Measurements from ENCODE around the gene MAPT. TPM values are rescaled to one million over a fixed set of nuclear protein-coding genes. Genes with fewer than 3 reads are reported as not detected.
A peak's percentile ranks its signal among the peaks of the same experiment; 100 is the strongest.

Gene MAPT
- total and polyA plus RNA-seq, 2 of the 13 experiments (the other 11 are each of a cell fraction or from before 2014, with no cell fraction given) = 2.1 to 2.8 TPM

GRCh38 chr17:45894022-45894784, at the start of gene MAPT (continued):
- TF ChIP-seq ARID3A (IDR thresholded peaks at IDR 0.05; ENCODE audit: low read depth, low read length) (no peak), ZNF550 (CRISPR knock-in tag; IDR thresholded peaks at IDR 0.05; ENCODE audit: borderline replicate concordance) (0 out of 2 replicates have a peak, but pooled peaks have one; percentile 90), PHF5A (CRISPR knock-in tag; IDR thresholded peaks at IDR 0.05; ENCODE audit: low read depth, unreplicated experiment) (no peak), ZNF766 (CRISPR knock-in tag; IDR thresholded peaks at IDR 0.05; ENCODE audit: borderline replicate concordance) (peak; percentile 75; the same call in 1 of the 2 replicates), ZNF564 (CRISPR knock-in tag; IDR thresholded peaks at IDR 0.05) (no peak), KDM5A (IDR thresholded peaks at IDR 0.05; ENCODE audit: borderline replicate concordance, low read length) (peak; percentile 45; the same call in 1 of the 2 replicates), NONO (IDR thresholded peaks at IDR 0.05) (no peak), NONO (CRISPR knock-in tag; conservative IDR thresholded peaks at IDR 0.05) (peak; percentile 80; the same call in 1 of the 2 replicates), HNRNPH1 (optimal IDR thresholded peaks at IDR 0.05; ENCODE audit: low read depth, low read length) (no peak), E2F2 (CRISPR knock-in tag; IDR thresholded peaks at IDR 0.05; ENCODE audit: borderline replicate concordance) (0 out of 2 replicates have a peak, but pooled peaks have one; percentile 68), ZNF749 (CRISPR knock-in tag; IDR thresholded peaks at IDR 0.05; ENCODE audit: borderline replicate concordance) (peak; percentile 81; the same call in 1 of the 2 replicates), ZSCAN25 (CRISPR knock-in tag; IDR thresholded peaks at IDR 0.05) (peak; percentile 97), HOXA9 (CRISPR knock-in tag; IDR thresholded peaks at IDR 0.05; ENCODE audit: borderline replicate concordance) (no peak), XBP1 (CRISPR knock-in tag; IDR thresholded peaks at IDR 0.05) (no peak), PLRG1 (conservative IDR thresholded peaks at IDR 0.05) (no peak), FOXK1 (CRISPR knock-in tag; IDR thresholded peaks at IDR 0.05; ENCODE audit: borderline replicate concordance, low read depth) (peak; percentile 53; the same call in 1 of the 2 replicates), ZNF441 (CRISPR knock-in tag; IDR thresholded peaks at IDR 0.05; ENCODE audit: borderline replicate concordance) (no peak), ZNF775 (CRISPR knock-in tag; IDR thresholded peaks at IDR 0.05; ENCODE audit: borderline replicate concordance) (no peak), MEIS2 (CRISPR knock-in tag; IDR thresholded peaks at IDR 0.05) (peak; percentile 69; the same call in 1 of the 2 replicates), E2F1 (CRISPR knock-in tag; IDR thresholded peaks at IDR 0.05) (no peak; the same call in 1 of the 2 replicates), TRAFD1 (CRISPR knock-in tag; IDR thresholded peaks at IDR 0.05; ENCODE audit: borderline replicate concordance) (no peak), CENPT (CRISPR knock-in tag; IDR thresholded peaks at IDR 0.05; ENCODE audit: low read depth) (no peak; the same call in none of the 2 replicates), XRCC5 (optimal IDR thresholded peaks at IDR 0.05; ENCODE audit: low read length) (peak; percentile 95)

Data from HepG2 (cell line).